Endodermal cell (in vitro differentiated cells): ENCODE data around the gene ACAP3. TPM values are rescaled to one million over a fixed set of nuclear protein-coding genes. Genes with fewer than 3 reads are reported as not detected.

ENCODE experiments used
- DNase-seq: peaks from one replicate; pipeline ENCODE4 v3.0.0-alpha.2; 2017
- H3K27ac ChIP-seq: 2 replicates; pipeline ENCODE4 v1.5.1; 2013; ENCODE audit warnings: mild to moderate bottlenecking, low read depth, low read length, moderate library complexity
- H3K27me3 ChIP-seq: 2 replicates; pipeline ENCODE4 v1.6.1; 2013; ENCODE audit warnings: mild to moderate bottlenecking, low read length, moderate library complexity; ENCODE audit not compliant: insufficient read depth, control insufficient read depth, poor library complexity, severe bottlenecking
- H3K36me3 ChIP-seq: 2 replicates; pipeline ENCODE4 v1.7.0; 2013; ENCODE audit warnings: mild to moderate bottlenecking, low read length, moderate library complexity; ENCODE audit not compliant: control insufficient read depth, insufficient read depth
- H3K4me1 ChIP-seq: one replicate; pipeline ENCODE4 v1.7.0; 2013; ENCODE audit warnings: low read length; ENCODE audit not compliant: control insufficient read depth, insufficient read depth
- H3K4me3 ChIP-seq: 2 replicates; pipeline ENCODE4 v1.5.1; 2013; ENCODE audit warnings: mild to moderate bottlenecking, low read length, moderate library complexity
- H3K9ac ChIP-seq: 2 replicates; pipeline ENCODE4 v1.6.1; 2013; ENCODE audit warnings: mild to moderate bottlenecking, low read length, moderate library complexity; ENCODE audit not compliant: poor library complexity, severe bottlenecking; ENCODE audit errors: extremely low read depth
- H3K9me3 ChIP-seq: 2 replicates; pipeline ENCODE4 v1.6.1; 2013; ENCODE audit warnings: mild to moderate bottlenecking, low read length, moderate library complexity; ENCODE audit not compliant: control insufficient read depth
- H3K27ac Mint-ChIP-seq: 2 replicates; pipeline ENCODE4 v1.8.0; 2020; ENCODE audit warnings: mixed read lengths
- H3K27me3 Mint-ChIP-seq: 2 replicates; pipeline ENCODE4 v1.8.0; 2021; ENCODE audit warnings: mild to moderate bottlenecking, mixed read lengths; ENCODE audit not compliant: insufficient read depth
- H3K36me3 Mint-ChIP-seq: 2 replicates; pipeline ENCODE4 v1.8.0; 2020; ENCODE audit warnings: low read depth, mixed read lengths
- H3K4me1 Mint-ChIP-seq: 2 replicates; pipeline ENCODE4 v1.8.0; 2020; ENCODE audit warnings: mixed read lengths
- H3K4me3 Mint-ChIP-seq: 2 replicates; pipeline ENCODE4 v1.8.0; 2020; ENCODE audit warnings: mild to moderate bottlenecking, moderate library complexity, mixed read lengths
- H3K9me3 Mint-ChIP-seq: 2 replicates; pipeline ENCODE4 v1.8.0; 2020; ENCODE audit warnings: mild to moderate bottlenecking, mixed read lengths
- WGBS, 2 experiments: methylation state at CpG; one replicate each; pipeline versions ENCODE4 v1.1.5 to v1.1.7; 2013; ENCODE audit warnings: missing lambda C conversion rate in 2 of 2, mixed read lengths in 1 of 2; ENCODE audit not compliant: insufficient coverage in 1 of 2, insufficient read length in 1 of 2; 5-methylcytosine and 5-hydroxymethylcytosine counted together
- total RNA-seq, 2 donors: library from RNA; stranded (reverse); fragmentation: NEBNext Ultra II Directional in 1 of 2; extraction: Animal tissue kit (Norgen Biotek cat#: 25700) in 1 of 2; gene quantifications; 2 replicates in 1 of 2; 3 replicates in 1 of 2; pipeline ENCODE4 v1.2.1, GENCODE V29; 2021
- TF ChIP-seq, protein P1 (sequence below): fragments of 200-600 bp; sonication (generic); conservative IDR thresholded peaks from 2 replicates; pipeline ENCODE4 v1.5.0; 2021; ENCODE audit warnings: antibody characterized with exemption, mild to moderate bottlenecking

Gene ACAP3
- total RNA-seq, 2 donors from 2014 or later = 36.8 to 43.5 TPM

DNA sequence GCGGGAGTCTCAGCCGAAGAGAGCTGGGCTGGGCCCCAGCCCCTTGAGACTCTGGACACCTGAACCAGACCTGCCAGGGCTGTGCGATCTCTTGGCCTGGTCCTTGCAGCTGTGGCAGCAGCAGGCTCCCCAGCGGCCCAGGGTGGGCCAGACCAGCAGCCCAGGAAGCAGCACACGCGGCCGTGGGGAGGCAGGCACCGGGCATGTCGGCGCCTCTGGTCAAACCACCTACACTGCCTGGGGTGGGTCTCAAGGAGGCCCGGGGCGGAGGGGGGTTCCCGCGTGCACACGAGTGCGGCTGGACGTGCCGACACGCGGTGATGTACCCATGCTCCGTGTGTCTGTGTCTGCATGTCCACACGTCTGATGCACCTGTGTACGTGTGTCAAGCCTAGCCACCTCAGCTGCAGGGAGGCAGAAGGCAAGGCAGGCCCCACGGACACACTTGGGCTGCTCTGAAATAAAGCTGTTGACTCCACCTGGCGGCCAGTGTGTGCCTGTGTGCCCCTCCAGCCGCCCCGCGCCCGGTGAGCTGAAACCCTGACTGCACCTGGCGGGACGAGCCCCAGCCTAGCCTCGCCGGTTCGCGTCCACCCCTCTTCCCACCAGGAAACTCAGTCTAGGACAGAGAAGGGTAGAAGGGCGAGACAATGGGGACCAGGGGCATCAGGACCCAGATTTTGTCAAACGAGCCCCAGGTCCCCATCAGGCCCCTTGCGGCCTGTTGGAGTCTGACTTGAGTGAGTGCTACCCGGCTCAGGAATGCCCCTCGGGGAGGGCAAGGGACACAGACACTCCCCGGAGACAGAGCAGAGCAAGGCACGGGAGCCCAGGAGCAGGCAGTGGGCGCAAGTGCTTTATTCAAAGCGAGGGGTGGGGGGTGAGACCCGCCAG, 15.9 kb downstream of the ACAP3 start:
- Histone ChIP-seq H3K27me3 (no peaks in the 10 kb centered on the region), H3K27ac (peak overlapping the region; percentile 6), H3K9me3 (no peaks in the 10 kb centered on the region), H3K9ac (no peak overlapping the region), H3K36me3 (no peaks in the 10 kb centered on the region), H3K4me1 (no peaks in the 10 kb centered on the region), H3K4me3 (no peak overlapping the region)
- Mint-ChIP-seq H3K36me3 (no peaks in the 10 kb centered on the region), H3K27me3 (no peaks in the 10 kb centered on the region), H3K4me1 (no peaks in the 10 kb centered on the region), H3K9me3 (peaks cover 2% of the 10 kb centered on the region), H3K4me3 (no peak overlapping the region), H3K27ac (no peak overlapping the region)
- 74 to 82% methylated on average over 25 to 45 of the region's 45 CpGs for WGBS, 2 experiments
- peak; percentile 93 for DNase-seq
- TF ChIP-seq, protein P1, sequence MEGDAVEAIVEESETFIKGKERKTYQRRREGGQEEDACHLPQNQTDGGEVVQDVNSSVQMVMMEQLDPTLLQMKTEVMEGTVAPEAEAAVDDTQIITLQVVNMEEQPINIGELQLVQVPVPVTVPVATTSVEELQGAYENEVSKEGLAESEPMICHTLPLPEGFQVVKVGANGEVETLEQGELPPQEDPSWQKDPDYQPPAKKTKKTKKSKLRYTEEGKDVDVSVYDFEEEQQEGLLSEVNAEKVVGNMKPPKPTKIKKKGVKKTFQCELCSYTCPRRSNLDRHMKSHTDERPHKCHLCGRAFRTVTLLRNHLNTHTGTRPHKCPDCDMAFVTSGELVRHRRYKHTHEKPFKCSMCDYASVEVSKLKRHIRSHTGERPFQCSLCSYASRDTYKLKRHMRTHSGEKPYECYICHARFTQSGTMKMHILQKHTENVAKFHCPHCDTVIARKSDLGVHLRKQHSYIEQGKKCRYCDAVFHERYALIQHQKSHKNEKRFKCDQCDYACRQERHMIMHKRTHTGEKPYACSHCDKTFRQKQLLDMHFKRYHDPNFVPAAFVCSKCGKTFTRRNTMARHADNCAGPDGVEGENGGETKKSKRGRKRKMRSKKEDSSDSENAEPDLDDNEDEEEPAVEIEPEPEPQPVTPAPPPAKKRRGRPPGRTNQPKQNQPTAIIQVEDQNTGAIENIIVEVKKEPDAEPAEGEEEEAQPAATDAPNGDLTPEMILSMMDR = peak; percentile 85

DNA sequence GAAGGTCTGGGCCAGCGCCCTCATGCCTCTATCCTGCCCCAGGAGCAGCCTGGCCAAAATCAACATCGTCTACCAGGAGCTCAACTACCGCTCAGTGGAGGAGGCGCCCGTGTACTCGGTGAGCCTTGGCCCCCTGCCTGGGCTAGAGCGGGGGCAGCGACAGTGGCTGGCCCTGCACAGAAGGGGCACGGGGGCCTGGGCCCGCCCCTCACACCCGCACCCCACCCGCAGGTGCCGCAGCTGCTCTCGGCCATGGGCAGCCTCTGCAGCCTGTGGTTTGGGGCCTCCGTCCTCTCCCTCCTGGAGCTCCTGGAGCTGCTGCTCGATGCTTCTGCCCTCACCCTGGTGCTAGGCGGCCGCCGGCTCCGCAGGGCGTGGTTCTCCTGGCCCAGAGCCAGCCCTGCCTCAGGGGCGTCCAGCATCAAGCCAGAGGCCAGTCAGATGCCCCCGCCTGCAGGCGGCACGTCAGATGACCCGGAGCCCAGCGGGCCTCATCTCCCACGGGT, 16.7 kb downstream of the ACAP3 start:
- Mint-ChIP-seq H3K36me3 (no peaks in the 10 kb centered on the region), H3K4me1 (no peaks in the 10 kb centered on the region), H3K27ac (no peak overlapping the region), H3K9me3 (peaks cover 2% of the 10 kb centered on the region), H3K4me3 (no peak overlapping the region), H3K27me3 (no peaks in the 10 kb centered on the region)
- DNase-seq = no peak
- Histone ChIP-seq H3K9ac (no peak overlapping the region), H3K4me3 (no peak overlapping the region), H3K27ac (no peak overlapping the region), H3K27me3 (no peaks in the 10 kb centered on the region), H3K4me1 (no peaks in the 10 kb centered on the region), H3K36me3 (no peaks in the 10 kb centered on the region), H3K9me3 (no peaks in the 10 kb centered on the region)
- TF ChIP-seq, protein P1 = no peak
- WGBS, 2 experiments = 88 to 100% methylated on average over 3 to 28 of the region's 28 CpGs

DNA sequence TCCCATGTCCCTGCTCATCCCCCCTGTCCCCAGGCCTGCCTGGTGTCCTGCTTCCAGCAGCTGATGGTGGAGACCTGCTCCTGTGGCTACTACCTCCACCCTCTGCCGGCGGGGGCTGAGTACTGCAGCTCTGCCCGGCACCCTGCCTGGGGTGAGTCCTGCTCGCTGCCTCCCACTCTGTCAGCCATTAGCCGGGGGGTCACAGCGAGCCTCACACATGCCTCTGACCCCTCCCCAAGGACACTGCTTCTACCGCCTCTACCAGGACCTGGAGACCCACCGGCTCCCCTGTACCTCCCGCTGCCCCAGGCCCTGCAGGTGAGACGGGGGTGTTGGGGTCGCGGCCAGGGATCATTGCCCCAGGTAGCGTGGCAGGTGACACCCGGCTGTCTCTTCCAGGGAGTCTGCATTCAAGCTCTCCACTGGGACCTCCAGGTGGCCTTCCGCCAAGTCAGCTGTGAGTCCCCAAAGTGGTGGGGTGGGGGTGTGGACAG, 17.4 kb downstream of the ACAP3 start:
- no peak overlapping the region for H3K9ac ChIP-seq
- H3K27ac ChIP-seq = no peak overlapping the region
- Mint-ChIP-seq H3K9me3 (peaks cover 2% of the 10 kb centered on the region), H3K36me3 (no peaks in the 10 kb centered on the region), H3K4me1 (no peaks in the 10 kb centered on the region), H3K4me3 (no peak overlapping the region), H3K27ac (no peak overlapping the region), H3K27me3 (no peaks in the 10 kb centered on the region)
- no peaks in the 10 kb centered on the region for H3K27me3 ChIP-seq
- H3K9me3 ChIP-seq = no peaks in the 10 kb centered on the region
- H3K36me3 ChIP-seq = no peaks in the 10 kb centered on the region
- 76 to 77% methylated on average over 6 to 15 of the region's 15 CpGs for WGBS, 2 experiments
- H3K4me3 ChIP-seq = no peak overlapping the region
- peak; percentile 94 for DNase-seq
- H3K4me1 ChIP-seq = no peaks in the 10 kb centered on the region
- TF ChIP-seq, protein P1 = peak; percentile 73
